ENCODE data around the gene EEFSEC. TPM values are rescaled to one million over a fixed set of nuclear protein-coding genes. Genes with fewer than 3 reads are reported as not detected.

EEFSEC gene
- total RNA-seq, 1 donor from 2014 or later = 24.6 TPM

DNA sequence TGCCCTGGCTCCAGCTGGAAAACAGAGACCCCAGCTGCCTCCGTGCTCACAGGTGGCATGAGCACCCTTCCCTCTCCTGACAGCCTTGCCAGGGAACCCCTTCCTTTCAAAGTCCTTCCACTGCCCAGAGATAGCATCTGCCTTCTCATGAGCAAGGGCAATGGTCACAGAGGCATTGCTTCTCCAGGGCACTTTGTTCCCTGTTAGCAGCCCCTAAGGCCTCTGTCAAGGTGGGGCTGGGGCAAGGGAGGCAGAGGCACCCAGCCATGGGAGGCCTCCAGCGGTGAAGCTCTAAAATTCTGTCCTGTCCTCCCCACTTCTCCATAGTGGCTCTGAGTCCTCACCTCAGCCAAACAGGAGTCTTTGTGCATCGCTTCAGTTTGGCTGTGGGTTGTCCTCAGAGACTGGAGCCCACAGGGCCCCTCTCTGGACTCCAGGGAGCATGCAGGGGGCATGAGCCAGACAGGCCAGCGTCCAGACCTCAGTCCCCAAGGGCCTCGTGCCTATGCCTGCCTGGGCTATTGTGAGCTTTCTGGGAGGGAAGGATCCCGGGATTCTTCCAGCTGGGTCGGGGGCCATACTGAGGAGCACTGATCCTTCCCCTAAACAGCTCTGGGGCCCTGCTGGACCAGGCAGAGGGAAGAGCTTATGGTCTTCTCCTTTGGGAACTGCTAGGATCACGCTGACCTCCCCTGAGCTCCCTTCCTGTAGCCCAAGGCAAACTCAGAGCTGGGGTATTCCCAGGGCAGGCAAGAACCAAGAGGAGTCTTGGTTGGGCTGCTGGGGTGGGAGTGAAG, 206.8 kb downstream of the EEFSEC start:
- no peak overlapping the region for H3K27ac ChIP-seq
- H3K27me3 ChIP-seq = no peaks in the 10 kb centered on the region
- DNase-seq (ENCODE audit: extremely low spot score in 2 of 2) = no peak
- H3K4me3 ChIP-seq = no peak overlapping the region
- intact Hi-C loops (cut with DNase I) = no loop called here
- H3K9me3 ChIP-seq = no peaks in the 10 kb centered on the region
- TF ChIP-seq CTCF (IDR thresholded peaks at IDR 0.05) = no peak
- TF ChIP-seq POLR2A (IDR thresholded peaks at IDR 0.05) = no peak
- TF ChIP-seq POLR2AphosphoS5 (IDR thresholded peaks at IDR 0.05; ENCODE audit: insufficient read depth in 1 of 2, low read depth in 1 of 2) = no peak
- H3K36me3 ChIP-seq = peaks cover 0 to 11% of the 10 kb centered on the region in 2 donors
- no peaks in the 10 kb centered on the region for H3K4me1 ChIP-seq

DNA sequence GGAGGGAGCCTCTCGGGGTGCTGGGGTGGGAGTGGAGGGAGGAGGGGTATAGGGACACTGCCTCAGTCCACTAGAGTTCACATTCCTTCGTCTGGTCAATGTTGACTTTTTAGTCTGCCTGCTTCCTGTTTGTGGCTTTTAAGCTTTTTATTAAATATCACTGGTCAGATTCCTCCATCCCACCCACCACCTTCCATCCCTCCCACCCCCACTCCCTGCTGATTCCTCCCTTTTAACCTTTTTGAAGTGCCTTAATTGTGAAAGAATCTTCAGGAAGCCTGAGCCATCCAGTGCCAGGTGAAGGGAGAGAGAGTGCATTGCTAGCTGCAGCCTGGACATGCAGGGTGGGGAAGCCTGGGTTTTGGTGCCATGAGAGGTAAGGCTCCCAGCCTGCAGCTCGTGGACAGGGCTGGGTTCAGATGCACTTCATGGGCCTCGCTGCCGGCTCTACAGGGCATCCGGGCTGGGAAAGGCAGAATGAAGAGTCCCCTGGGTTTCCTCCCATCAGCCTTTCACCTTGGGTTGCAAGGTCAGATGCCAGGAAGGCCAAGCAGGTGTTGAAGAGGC, 207.5 kb downstream of the EEFSEC start:
- Histone ChIP-seq H3K36me3 (peaks cover 0 to 11% of the 10 kb centered on the region in 2 donors), H3K27me3 (no peaks in the 10 kb centered on the region), H3K4me1 (no peaks in the 10 kb centered on the region), H3K27ac (no peak overlapping the region), H3K9me3 (no peaks in the 10 kb centered on the region), H3K4me3 (no peak overlapping the region)
- DNase-seq (ENCODE audit: extremely low spot score in 2 of 2) = no peak
- no peak for TF ChIP-seq POLR2A (IDR thresholded peaks at IDR 0.05)
- no peak for TF ChIP-seq CTCF (IDR thresholded peaks at IDR 0.05)
- no peak for TF ChIP-seq POLR2AphosphoS5 (IDR thresholded peaks at IDR 0.05; ENCODE audit: insufficient read depth in 1 of 2, low read depth in 1 of 2)
- intact Hi-C loops (cut with DNase I) = no loop called here

DNA sequence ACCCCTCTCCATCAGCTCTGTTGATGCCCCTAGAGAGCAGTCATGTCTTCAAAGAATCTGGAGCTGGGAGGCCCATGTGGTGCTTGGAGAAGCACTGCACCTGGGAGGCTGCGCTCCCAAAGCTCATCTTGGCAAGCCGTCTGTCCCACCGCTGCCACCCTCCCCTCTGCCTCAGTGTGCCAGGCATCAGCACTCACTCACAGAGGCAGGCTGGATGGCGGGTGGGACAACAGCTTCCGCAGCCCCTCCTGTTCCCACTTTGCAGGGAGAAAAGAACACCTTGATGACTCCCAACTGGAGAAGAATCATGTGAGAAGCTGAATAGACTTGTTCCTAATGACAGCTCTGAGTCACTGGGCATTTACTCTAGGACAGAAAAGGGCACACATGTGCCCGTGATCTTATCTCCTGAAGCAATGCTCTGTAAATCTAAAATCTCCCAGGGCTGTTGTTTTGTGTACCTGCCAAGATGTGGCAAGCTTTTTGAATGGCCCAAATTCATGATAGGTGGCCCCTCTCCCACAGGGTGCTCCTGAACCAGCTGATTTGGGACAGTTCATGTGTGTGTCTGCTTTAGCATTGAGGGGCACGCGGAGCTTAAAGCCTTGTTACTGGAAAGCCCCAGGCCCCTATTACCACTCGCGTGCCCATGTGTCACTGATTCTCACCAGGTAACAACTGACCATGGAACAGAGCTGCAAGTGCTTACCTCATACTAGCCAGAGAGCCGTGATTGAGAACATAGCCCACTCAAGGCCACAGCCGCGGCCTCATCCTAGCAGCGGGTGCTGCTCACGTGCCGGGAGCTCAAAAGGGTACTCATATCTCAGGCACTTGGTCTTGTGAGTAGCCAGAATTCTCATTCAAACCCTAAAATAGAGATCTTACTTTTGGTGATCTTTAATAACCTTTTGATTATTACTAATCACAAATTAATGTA, 209.0 kb downstream of the EEFSEC start:
- H3K4me1 ChIP-seq = no peaks in the 10 kb centered on the region
- H3K9me3 ChIP-seq = no peaks in the 10 kb centered on the region
- DNase-seq (ENCODE audit: extremely low spot score in 2 of 2) = no peak
- H3K27ac ChIP-seq = no peak overlapping the region
- no peaks in the 10 kb centered on the region for H3K27me3 ChIP-seq
- no peak overlapping the region for H3K4me3 ChIP-seq
- TF ChIP-seq POLR2AphosphoS5 (IDR thresholded peaks at IDR 0.05; ENCODE audit: insufficient read depth in 1 of 2, low read depth in 1 of 2) = no peak
- TF ChIP-seq POLR2A (IDR thresholded peaks at IDR 0.05) = no peak
- TF ChIP-seq CTCF (IDR thresholded peaks at IDR 0.05) = no peak
- intact Hi-C loops (cut with DNase I) = no loop called here
- H3K36me3 ChIP-seq = peaks cover 0 to 11% of the 10 kb centered on the region in 2 donors

GRCh38 chr3:128364291-128364690, 211.0 kb downstream of the EEFSEC start:
- no peak overlapping the region for H3K4me3 ChIP-seq
- intact Hi-C loops (cut with DNase I) = no loop called here
- no peaks in the 10 kb centered on the region for H3K36me3 ChIP-seq
- TF ChIP-seq POLR2A (IDR thresholded peaks at IDR 0.05) = no peak
- no peak for TF ChIP-seq CTCF (IDR thresholded peaks at IDR 0.05)
- no peak for TF ChIP-seq POLR2AphosphoS5 (IDR thresholded peaks at IDR 0.05; ENCODE audit: insufficient read depth in 1 of 2, low read depth in 1 of 2)
- DNase-seq (ENCODE audit: extremely low spot score in 2 of 2) = no peak
- no peaks in the 10 kb centered on the region for H3K9me3 ChIP-seq
- H3K27ac ChIP-seq = no peak overlapping the region
- H3K4me1 ChIP-seq = no peaks in the 10 kb centered on the region
- H3K27me3 ChIP-seq = no peaks in the 10 kb centered on the region
